ENCODE measurements around the gene SLITRK3. TPM values are rescaled to one million over a fixed set of nuclear protein-coding genes. Genes with fewer than 3 reads are reported as not detected.

SLITRK3 gene
- polyA plus RNA-seq, 3 donors, result not detected

DNA sequence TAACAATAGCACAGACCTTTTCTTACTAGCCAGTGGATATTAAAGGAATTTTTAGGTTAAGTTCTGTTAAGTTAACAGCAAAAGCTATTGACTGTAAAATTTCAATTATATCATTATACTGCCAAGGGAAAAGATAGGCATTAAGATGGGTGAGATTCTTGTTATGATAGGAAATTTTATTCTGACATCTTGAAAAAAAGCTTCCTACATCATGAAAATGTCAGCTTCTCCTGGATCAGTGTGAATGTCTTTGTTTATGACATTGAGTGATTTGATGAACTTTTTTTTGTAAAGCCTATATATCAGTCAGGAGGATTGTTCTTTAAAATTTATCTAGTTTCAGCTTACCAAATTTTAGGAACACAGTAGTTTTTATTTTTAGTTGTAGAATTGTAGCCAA is 47.4 kb upstream of the SLITRK3 start:
- TF ChIP-seq, protein P1, sequence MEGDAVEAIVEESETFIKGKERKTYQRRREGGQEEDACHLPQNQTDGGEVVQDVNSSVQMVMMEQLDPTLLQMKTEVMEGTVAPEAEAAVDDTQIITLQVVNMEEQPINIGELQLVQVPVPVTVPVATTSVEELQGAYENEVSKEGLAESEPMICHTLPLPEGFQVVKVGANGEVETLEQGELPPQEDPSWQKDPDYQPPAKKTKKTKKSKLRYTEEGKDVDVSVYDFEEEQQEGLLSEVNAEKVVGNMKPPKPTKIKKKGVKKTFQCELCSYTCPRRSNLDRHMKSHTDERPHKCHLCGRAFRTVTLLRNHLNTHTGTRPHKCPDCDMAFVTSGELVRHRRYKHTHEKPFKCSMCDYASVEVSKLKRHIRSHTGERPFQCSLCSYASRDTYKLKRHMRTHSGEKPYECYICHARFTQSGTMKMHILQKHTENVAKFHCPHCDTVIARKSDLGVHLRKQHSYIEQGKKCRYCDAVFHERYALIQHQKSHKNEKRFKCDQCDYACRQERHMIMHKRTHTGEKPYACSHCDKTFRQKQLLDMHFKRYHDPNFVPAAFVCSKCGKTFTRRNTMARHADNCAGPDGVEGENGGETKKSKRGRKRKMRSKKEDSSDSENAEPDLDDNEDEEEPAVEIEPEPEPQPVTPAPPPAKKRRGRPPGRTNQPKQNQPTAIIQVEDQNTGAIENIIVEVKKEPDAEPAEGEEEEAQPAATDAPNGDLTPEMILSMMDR (IDR thresholded peaks at IDR 0.05), result no peak
- Histone ChIP-seq H3K9me3 (replicated peaks in 1 of 2; ENCODE audit: control insufficient read depth in 1 of 2, insufficient read depth in 1 of 2, low read length in 2 of 2) (peaks cover 0 to 14% of the 10 kb centered on the region in 2 donors), H3K27me3 (ENCODE audit: control insufficient read depth in 2 of 2, insufficient read depth in 2 of 2, low read length in 2 of 2) (no peaks in the 10 kb centered on the region), H4K20me1 (ENCODE audit: insufficient read depth, low read length) (no peaks in the 10 kb centered on the region), H3K9ac (ENCODE audit: insufficient read depth, low read length, poor library complexity, severe bottlenecking) (no peak overlapping the region), H3K4me3 (replicated peaks in 1 of 3; ENCODE audit: low read depth in 2 of 3, low read length in 3 of 3) (no peak overlapping the region), H3K4me1 (ENCODE audit: control insufficient read depth in 1 of 2, insufficient read depth in 2 of 2, low read length in 2 of 2) (no peaks in the 10 kb centered on the region), H3K4me2 (replicated peaks; ENCODE audit: extremely low read depth, low read length, poor library complexity, severe bottlenecking) (no peak overlapping the region), H2AFZ (ENCODE audit: insufficient read depth, low read depth, low read length, poor library complexity, severe bottlenecking) (no peak overlapping the region), H3K36me3 (replicated peaks in 1 of 2; ENCODE audit: control insufficient read depth in 1 of 2, insufficient read depth in 2 of 2, low read length in 2 of 2) (no peaks in the 10 kb centered on the region), H3K79me2 (ENCODE audit: insufficient read depth, low read length) (no peaks in the 10 kb centered on the region), H3K27ac (ENCODE audit: low read depth in 1 of 2, low read length in 2 of 2) (no peak overlapping the region)
- intact Hi-C loops (cut with micrococcal nuclease), result no loop called here
- Mint-ChIP-seq H3K9me3 (peaks cover 0 to 9% (median 2%) of the 10 kb centered on the region in 7 donors), H3K27ac (no peak overlapping the region), H3K27me3 (ENCODE audit: low read depth in 3 of 3) (no peaks in the 10 kb centered on the region), H3K4me3 (no peak overlapping the region), H3K36me3 (no peaks in the 10 kb centered on the region), H3K4me1 (no peaks in the 10 kb centered on the region)
- no peak for DNase-seq

DNA sequence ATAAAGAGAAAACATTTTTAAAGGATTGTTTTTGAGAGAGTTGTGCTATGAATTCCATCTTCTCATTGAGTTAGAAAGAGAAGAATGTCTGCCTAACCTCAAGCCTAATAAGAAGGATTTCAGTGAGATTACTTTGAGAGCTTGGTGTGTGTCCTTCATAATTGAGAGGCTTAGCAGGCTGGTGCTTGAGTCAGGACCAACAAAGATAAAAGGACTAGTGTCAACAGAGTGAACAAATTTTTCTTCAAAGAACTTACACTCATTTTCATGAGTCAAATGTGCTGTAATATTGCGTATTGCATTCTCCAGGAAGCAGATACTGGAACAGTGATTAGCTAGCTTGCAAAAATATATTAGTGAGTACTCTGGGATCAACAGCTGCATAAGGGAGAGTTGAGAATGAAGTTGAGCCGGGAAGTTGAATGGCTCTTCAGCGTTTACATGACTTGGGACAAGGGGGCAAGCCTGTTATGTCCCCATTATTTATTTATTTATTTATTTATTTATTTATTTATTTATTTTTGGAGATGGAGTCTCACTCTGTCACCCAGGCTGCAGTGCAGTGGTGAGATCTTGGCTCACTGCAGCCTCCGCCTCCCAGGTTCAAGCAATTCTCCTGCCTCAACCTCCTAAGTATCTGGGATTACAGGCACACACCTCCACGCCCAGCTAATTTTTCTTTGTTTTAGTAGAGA is 37.5 kb upstream of the SLITRK3 start:
- Mint-ChIP-seq H3K36me3 (no peaks in the 10 kb centered on the region), H3K4me3 (no peak overlapping the region), H3K9me3 (peaks cover 0 to 7% (median 2%) of the 10 kb centered on the region in 7 donors), H3K27ac (no peak overlapping the region), H3K4me1 (no peaks in the 10 kb centered on the region), H3K27me3 (ENCODE audit: low read depth in 3 of 3) (no peaks in the 10 kb centered on the region)
- Histone ChIP-seq H3K4me3 (replicated peaks in 1 of 3; ENCODE audit: low read depth in 2 of 3, low read length in 3 of 3) (no peak overlapping the region), H3K4me2 (replicated peaks; ENCODE audit: extremely low read depth, low read length, poor library complexity, severe bottlenecking) (no peak overlapping the region), H3K27me3 (ENCODE audit: control insufficient read depth in 2 of 2, insufficient read depth in 2 of 2, low read length in 2 of 2) (no peaks in the 10 kb centered on the region), H3K79me2 (ENCODE audit: insufficient read depth, low read length) (no peaks in the 10 kb centered on the region), H3K27ac (ENCODE audit: low read depth in 1 of 2, low read length in 2 of 2) (no peak overlapping the region), H3K36me3 (replicated peaks in 1 of 2; ENCODE audit: control insufficient read depth in 1 of 2, insufficient read depth in 2 of 2, low read length in 2 of 2) (no peaks in the 10 kb centered on the region), H4K20me1 (ENCODE audit: insufficient read depth, low read length) (no peaks in the 10 kb centered on the region), H3K9me3 (replicated peaks in 1 of 2; ENCODE audit: control insufficient read depth in 1 of 2, insufficient read depth in 1 of 2, low read length in 2 of 2) (no peaks in the 10 kb centered on the region), H3K4me1 (ENCODE audit: control insufficient read depth in 1 of 2, insufficient read depth in 2 of 2, low read length in 2 of 2) (no peaks in the 10 kb centered on the region), H2AFZ (ENCODE audit: insufficient read depth, low read depth, low read length, poor library complexity, severe bottlenecking) (no peak overlapping the region), H3K9ac (ENCODE audit: insufficient read depth, low read length, poor library complexity, severe bottlenecking) (no peak overlapping the region)
- TF ChIP-seq, protein P1 (IDR thresholded peaks at IDR 0.05), result no peak
- DNase-seq, result no peak
- 100% methylated on average over 1 of the region's 5 CpGs for WGBS (ENCODE audit: insufficient coverage)
- intact Hi-C loops (cut with micrococcal nuclease), result no loop called here
